H1 (cell line): Measurements from ENCODE around the gene CLP1. TPM values are rescaled to one million over a fixed set of nuclear protein-coding genes. Genes with fewer than 3 reads are reported as not detected.

ENCODE experiments used
- ASH2L ChIP-seq: fragments of 200-600, 300-600 bp; sonication (generic); IDR thresholded peaks from one replicate; pipeline ENCODE4 v1.7.1; 2017; ENCODE audit warnings: low read length
- BRCA1 ChIP-seq: IDR thresholded peaks from 2 replicates; pipeline ENCODE4 v1.6.1; 2012; ENCODE audit warnings: low read depth, low read length, improper control_type of control experiment
- MAFK ChIP-seq: IDR thresholded peaks from 2 replicates; pipeline ENCODE4 v1.6.1; 2012; ENCODE audit warnings: low read depth, mild to moderate bottlenecking, improper control_type of control experiment, low read length
- SIN3A ChIP-seq, 2 experiments: IDR thresholded peaks in 1 of 2; conservative IDR thresholded peaks in 1 of 2; 2 replicates each; pipeline ENCODE4 v1.6.1; 2011 to 2012; ENCODE audit warnings: low read length in 2 of 2, improper control_type of control experiment in 1 of 2, low read depth in 1 of 2, mild to moderate bottlenecking in 1 of 2
- polyA plus RNA-seq, 7 experiments: library from polyadenylated mRNA; depleted of rRNA in 3 of 7; stranded (reverse) in 5 of 7; unstranded in 2 of 7; fragments of >200 nt in 5 of 7; fragments of 200-250 nt in 2 of 7; gene quantifications; 1 replicate in 5 of 7; 2 replicates in 1 of 7; 4 replicates in 1 of 7; pipeline versions ENCODE4 v1.2.1 to v1.2.3, GENCODE V29; 2011 to 2013; ENCODE audit warnings: missing spikeins in 2 of 7, mixed read lengths in 2 of 7
- total RNA-seq: library from RNA; stranded (reverse); fragmentation: NEBNext Ultra II Directional; extraction: Animal tissue kit (Norgen Biotek cat#: 25700); gene quantifications from 2 replicates; pipeline ENCODE4 v1.2.1, GENCODE V29; 2021

The CLP1 gene
- total and polyA plus RNA-seq, 2 of the 8 experiments (the other 6 are each of a cell fraction or from before 2014, with no cell fraction given), result 29.4 to 29.9 TPM

- TF ChIP-seq MAFK (no peak), ASH2L (no peak), BRCA1 (no peak), SIN3A (conservative IDR thresholded peaks at IDR 0.05 in 1 of 2, IDR thresholded peaks at IDR 0.05 in 1 of 2; ENCODE audit: low read depth in 1 of 2, low read length in 2 of 2) (no peak)
Measured at GRCh38 chr11:57698843-57699365, 41.3 kb downstream of the CLP1 start (continued).
